ENCODE results near the gene ANK2.

The ANK2 gene

DNA sequence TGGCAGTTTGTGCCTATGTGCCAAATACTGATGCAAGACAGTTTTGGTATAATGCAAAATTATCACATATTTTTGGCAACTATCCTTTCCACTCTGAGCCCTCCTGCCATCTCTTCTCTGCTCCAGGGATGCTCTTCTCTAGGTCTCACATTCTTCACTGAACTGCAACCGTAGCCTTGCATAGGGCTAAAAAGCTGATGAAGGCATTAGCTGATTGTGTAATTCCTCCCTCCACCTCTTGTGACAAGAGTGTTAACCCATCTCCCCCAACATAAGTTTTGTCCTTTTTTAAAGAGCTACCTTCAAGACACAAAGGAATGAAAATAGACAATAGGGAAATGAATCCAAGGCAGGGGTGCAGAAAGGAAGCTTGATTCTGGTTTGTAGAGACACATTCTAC is 33.1 kb upstream of the ANK2 start:
- Histone ChIP-seq H3K9me3 (no peaks in the 10 kb centered on the region), H3K27ac (no peak overlapping the region), H3K36me3 (no peaks in the 10 kb centered on the region), H3K27me3 (no peaks in the 10 kb centered on the region), H3K4me1 (ENCODE audit: control insufficient read depth in 1 of 2, insufficient read depth in 1 of 2, low read depth in 1 of 2, low read length in 1 of 2) (no peaks in the 10 kb centered on the region), H3K4me3 (ENCODE audit: low read depth in 1 of 2, low read length in 1 of 2) (no peak overlapping the region)
- TF ChIP-seq, protein P1, sequence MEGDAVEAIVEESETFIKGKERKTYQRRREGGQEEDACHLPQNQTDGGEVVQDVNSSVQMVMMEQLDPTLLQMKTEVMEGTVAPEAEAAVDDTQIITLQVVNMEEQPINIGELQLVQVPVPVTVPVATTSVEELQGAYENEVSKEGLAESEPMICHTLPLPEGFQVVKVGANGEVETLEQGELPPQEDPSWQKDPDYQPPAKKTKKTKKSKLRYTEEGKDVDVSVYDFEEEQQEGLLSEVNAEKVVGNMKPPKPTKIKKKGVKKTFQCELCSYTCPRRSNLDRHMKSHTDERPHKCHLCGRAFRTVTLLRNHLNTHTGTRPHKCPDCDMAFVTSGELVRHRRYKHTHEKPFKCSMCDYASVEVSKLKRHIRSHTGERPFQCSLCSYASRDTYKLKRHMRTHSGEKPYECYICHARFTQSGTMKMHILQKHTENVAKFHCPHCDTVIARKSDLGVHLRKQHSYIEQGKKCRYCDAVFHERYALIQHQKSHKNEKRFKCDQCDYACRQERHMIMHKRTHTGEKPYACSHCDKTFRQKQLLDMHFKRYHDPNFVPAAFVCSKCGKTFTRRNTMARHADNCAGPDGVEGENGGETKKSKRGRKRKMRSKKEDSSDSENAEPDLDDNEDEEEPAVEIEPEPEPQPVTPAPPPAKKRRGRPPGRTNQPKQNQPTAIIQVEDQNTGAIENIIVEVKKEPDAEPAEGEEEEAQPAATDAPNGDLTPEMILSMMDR (IDR thresholded peaks at IDR 0.05) = no peak

DNA sequence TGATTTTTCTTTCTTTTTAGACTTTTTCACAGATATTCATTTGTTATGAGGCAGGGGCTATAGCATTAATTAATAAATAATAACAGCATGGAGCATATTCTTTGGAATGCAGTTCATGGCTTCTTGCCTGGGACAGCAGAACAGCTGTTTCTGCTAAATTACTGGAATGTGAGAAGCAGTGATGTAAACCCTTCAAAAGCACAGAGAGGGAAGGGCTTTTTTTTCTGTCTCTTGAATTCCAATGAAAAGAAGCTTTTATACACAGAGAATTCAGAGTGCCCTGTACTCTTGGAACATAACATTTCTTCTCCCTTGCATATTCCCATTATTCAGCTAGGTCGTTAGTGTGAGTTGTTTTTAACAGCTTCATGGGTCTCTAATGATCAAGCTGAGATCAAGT is 28.5 kb upstream of the ANK2 start:
- TF ChIP-seq, protein P1 (IDR thresholded peaks at IDR 0.05) = no peak
- Histone ChIP-seq H3K9me3 (no peaks in the 10 kb centered on the region), H3K27me3 (no peaks in the 10 kb centered on the region), H3K4me3 (ENCODE audit: low read depth in 1 of 2, low read length in 1 of 2) (no peak overlapping the region), H3K27ac (no peak overlapping the region), H3K4me1 (ENCODE audit: control insufficient read depth in 1 of 2, insufficient read depth in 1 of 2, low read depth in 1 of 2, low read length in 1 of 2) (no peaks in the 10 kb centered on the region), H3K36me3 (no peaks in the 10 kb centered on the region)

DNA sequence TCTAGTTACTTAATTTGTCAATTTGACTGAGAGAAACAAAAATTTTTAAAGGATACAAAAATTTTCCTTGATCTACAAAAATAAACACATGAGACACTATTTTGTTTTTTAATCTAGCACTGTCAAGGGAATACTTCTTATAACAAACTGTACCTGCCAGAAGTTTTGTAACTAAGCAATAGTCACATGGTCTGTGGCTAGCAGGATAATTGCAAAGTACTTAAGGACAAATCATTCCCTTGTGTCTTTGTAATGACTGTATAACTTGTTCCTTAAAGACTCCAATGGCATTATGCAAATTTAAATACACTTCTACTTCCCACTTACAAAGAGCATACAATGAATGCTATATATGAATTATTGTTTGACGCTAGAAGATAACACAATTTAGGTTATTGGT is 25.1 kb upstream of the ANK2 start:
- no peaks in the 10 kb centered on the region for H3K36me3 ChIP-seq
- H3K4me1 ChIP-seq (ENCODE audit: control insufficient read depth in 1 of 2, insufficient read depth in 1 of 2, low read depth in 1 of 2, low read length in 1 of 2) = no peaks in the 10 kb centered on the region
- H3K27ac ChIP-seq = no peak overlapping the region
- no peak overlapping the region for H3K4me3 ChIP-seq (ENCODE audit: low read depth in 1 of 2, low read length in 1 of 2)
- H3K27me3 ChIP-seq = no peaks in the 10 kb centered on the region
- TF ChIP-seq, protein P1 (IDR thresholded peaks at IDR 0.05) = no peak
- no peaks in the 10 kb centered on the region for H3K9me3 ChIP-seq

DNA sequence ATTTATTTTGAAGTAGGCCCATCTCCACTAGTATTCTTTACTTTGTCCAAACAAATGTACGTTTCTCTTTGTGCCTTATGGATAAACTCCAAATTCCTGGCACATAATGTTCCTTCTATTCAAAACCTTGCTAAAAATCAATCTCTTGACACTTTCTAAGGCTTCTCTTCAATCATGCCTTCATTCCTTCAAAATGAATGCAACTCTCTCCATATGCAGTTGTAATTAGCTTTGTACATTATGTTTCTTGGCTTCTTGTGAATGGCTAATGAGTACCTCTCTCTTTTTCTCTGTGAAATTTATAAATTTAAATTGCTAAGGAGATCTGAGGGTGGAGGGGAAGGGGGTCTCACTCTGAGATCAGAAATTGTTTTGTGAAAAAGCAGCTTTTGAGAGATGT is 24.0 kb upstream of the ANK2 start:
- TF ChIP-seq, protein P1 (IDR thresholded peaks at IDR 0.05) = no peak
- no peaks in the 10 kb centered on the region for H3K36me3 ChIP-seq

DNA sequence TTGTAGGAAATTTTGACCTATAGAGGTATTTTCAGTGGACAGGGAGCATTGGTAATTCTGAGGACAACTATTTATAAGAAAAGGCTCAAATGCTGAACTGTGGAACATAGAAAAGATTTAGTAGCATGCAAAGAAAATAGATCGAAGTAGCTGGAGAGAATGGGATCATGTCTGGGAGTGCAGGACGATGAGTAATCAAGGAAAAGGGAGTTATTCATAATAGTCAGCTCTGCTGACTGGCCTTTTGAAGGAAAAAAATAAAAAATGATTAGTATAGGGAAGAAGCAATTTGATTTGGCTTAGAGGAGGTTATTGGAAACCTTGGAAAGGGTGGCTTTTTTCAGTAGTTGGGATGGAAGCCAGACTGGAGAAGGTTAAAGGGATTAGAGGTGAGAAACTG is 22.9 kb upstream of the ANK2 start:
- no peak overlapping the region for H3K4me3 ChIP-seq (ENCODE audit: low read depth in 1 of 2, low read length in 1 of 2)
- no peaks in the 10 kb centered on the region for H3K4me1 ChIP-seq (ENCODE audit: control insufficient read depth in 1 of 2, insufficient read depth in 1 of 2, low read depth in 1 of 2, low read length in 1 of 2)
- H3K27ac ChIP-seq = no peak overlapping the region
- H3K27me3 ChIP-seq = no peaks in the 10 kb centered on the region
- H3K9me3 ChIP-seq = no peaks in the 10 kb centered on the region
- no peaks in the 10 kb centered on the region for H3K36me3 ChIP-seq
- TF ChIP-seq, protein P1 (IDR thresholded peaks at IDR 0.05) = no peak

More for the DNA sequence above, 24.0 kb upstream of the ANK2 start:
- no peaks in the 10 kb centered on the region for H3K9me3 ChIP-seq
- no peaks in the 10 kb centered on the region for H3K4me1 ChIP-seq (ENCODE audit: control insufficient read depth in 1 of 2, insufficient read depth in 1 of 2, low read depth in 1 of 2, low read length in 1 of 2)
- no peak overlapping the region for H3K4me3 ChIP-seq (ENCODE audit: low read depth in 1 of 2, low read length in 1 of 2)
- H3K27me3 ChIP-seq = no peaks in the 10 kb centered on the region
- H3K27ac ChIP-seq = no peak overlapping the region

DNA sequence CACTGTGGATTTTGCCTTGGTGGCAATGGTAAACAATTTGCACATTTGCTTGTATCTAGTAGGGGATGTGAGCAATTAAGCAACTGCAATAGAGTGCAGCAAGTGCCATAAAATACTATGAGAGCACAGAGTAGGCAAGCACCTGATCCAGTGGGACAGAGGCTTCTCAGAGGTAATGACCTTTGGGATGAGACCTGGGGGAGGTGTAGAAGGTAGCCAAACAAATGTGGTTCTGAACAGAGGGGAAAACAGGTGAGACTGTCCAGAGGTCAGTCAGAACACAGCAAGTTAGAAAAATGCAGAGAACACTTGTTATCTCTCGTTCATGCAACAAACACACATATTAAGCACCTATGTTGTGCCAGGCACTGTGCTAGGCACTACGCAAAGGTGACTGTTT is 21.4 kb upstream of the ANK2 start:
- Histone ChIP-seq H3K36me3 (no peaks in the 10 kb centered on the region), H3K9me3 (no peaks in the 10 kb centered on the region), H3K4me1 (ENCODE audit: control insufficient read depth in 1 of 2, insufficient read depth in 1 of 2, low read depth in 1 of 2, low read length in 1 of 2) (no peaks in the 10 kb centered on the region), H3K4me3 (ENCODE audit: low read depth in 1 of 2, low read length in 1 of 2) (no peak overlapping the region), H3K27ac (no peak overlapping the region), H3K27me3 (no peaks in the 10 kb centered on the region)
- TF ChIP-seq, protein P1 (IDR thresholded peaks at IDR 0.05) = no peak
